Measurements from ENCODE around the gene JTB. TPM values are rescaled to one million over a fixed set of nuclear protein-coding genes. Genes with fewer than 3 reads are reported as not detected.
A peak's percentile ranks its signal among the peaks of the same experiment; 100 is the strongest.

The JTB gene
- total and polyA plus RNA-seq, 9 of the 15 experiments (the other 6 are each of a cell fraction or from before 2014, with no cell fraction given): 24.7 to 308 (median 151) TPM

DNA sequence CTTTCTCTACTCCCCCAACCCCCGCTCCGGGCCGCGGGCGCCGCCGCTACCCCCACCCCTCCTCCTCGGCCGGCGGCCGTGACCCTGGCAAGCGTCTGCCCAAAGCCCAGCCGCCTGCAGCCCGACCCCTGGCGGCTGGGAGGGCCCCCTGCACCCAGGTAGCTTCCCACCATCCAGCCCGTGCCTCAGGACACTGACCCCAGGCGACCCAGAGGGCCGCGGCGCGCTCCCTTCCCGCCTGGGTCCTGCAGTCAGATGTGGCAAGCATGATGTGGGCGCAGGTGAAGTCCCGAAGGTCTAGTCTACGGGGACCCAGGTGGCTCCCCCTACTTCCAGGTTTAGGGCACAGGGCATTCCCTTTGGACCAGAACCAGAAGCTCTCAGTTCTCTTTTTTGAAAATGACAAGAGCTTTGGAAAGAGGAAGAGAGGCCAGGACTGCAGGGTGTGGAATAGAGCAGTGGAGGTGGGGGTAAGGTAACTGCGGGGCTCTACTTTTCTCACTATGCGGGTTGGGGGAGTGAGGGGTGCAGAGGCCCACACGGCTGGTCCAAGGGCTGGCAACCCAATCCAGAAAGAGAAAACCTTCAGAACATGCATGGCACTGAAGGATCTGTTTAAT lies 30.7 kb downstream of the JTB start, which contains the start of gene DENND4B (continued):
- TF ChIP-seq HDAC3 (IDR thresholded peaks at IDR 0.05; ENCODE audit: borderline replicate concordance, partially characterized antibody) (peak; percentile 22), ZNF384 (IDR thresholded peaks at IDR 0.05; ENCODE audit: low read depth, low read length) (no peak), MAFG (tag; conservative IDR thresholded peaks at IDR 0.05) (no peak), PCBP1 (IDR thresholded peaks at IDR 0.05; ENCODE audit: low read depth, low read length, poor library complexity, severe bottlenecking) (peak; percentile 81), TARDBP (IDR thresholded peaks at IDR 0.05) (no peak), TBL1XR1 (IDR thresholded peaks at IDR 0.05; ENCODE audit: low read length in 2 of 2) (peak in 1 of 2 experiments; percentile 47; a peak in 1 of 4 replicates), MTA2 (IDR thresholded peaks at IDR 0.05; ENCODE audit: low read depth) (no peak), MCM5 (IDR thresholded peaks at IDR 0.05; ENCODE audit: low read depth) (no peak), FIP1L1 (IDR thresholded peaks at IDR 0.05; ENCODE audit: low read depth, low read length, poor library complexity, severe bottlenecking) (peak; percentile 78), NFIC (IDR thresholded peaks at IDR 0.05) (peak; percentile 56), MTA1 (IDR thresholded peaks at IDR 0.05; ENCODE audit: borderline replicate concordance) (peak; percentile 35; the same call in 1 of the 2 replicates), RBFOX2 (IDR thresholded peaks at IDR 0.05; ENCODE audit: low read depth, low read length) (peak; percentile 64), HDAC1 (IDR thresholded peaks at IDR 0.05) (peak in 1 of 2 experiments; percentile 47; a peak in 1 of 4 replicates), FOXP1 (CRISPR knock-in tag; IDR thresholded peaks at IDR 0.05) (no peak), ZBTB7A (IDR thresholded peaks at IDR 0.05; ENCODE audit: borderline replicate concordance, control insufficient read depth, low read depth, low read length) (peak; percentile 67; the same call in 1 of the 2 replicates)
- TF ChIP-seq, protein P1, sequence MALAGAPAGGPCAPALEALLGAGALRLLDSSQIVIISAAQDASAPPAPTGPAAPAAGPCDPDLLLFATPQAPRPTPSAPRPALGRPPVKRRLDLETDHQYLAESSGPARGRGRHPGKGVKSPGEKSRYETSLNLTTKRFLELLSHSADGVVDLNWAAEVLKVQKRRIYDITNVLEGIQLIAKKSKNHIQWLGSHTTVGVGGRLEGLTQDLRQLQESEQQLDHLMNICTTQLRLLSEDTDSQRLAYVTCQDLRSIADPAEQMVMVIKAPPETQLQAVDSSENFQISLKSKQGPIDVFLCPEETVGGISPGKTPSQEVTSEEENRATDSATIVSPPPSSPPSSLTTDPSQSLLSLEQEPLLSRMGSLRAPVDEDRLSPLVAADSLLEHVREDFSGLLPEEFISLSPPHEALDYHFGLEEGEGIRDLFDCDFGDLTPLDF (CRISPR knock-in tag; IDR thresholded peaks at IDR 0.05): no peak
- TF ChIP-seq, protein P2, sequence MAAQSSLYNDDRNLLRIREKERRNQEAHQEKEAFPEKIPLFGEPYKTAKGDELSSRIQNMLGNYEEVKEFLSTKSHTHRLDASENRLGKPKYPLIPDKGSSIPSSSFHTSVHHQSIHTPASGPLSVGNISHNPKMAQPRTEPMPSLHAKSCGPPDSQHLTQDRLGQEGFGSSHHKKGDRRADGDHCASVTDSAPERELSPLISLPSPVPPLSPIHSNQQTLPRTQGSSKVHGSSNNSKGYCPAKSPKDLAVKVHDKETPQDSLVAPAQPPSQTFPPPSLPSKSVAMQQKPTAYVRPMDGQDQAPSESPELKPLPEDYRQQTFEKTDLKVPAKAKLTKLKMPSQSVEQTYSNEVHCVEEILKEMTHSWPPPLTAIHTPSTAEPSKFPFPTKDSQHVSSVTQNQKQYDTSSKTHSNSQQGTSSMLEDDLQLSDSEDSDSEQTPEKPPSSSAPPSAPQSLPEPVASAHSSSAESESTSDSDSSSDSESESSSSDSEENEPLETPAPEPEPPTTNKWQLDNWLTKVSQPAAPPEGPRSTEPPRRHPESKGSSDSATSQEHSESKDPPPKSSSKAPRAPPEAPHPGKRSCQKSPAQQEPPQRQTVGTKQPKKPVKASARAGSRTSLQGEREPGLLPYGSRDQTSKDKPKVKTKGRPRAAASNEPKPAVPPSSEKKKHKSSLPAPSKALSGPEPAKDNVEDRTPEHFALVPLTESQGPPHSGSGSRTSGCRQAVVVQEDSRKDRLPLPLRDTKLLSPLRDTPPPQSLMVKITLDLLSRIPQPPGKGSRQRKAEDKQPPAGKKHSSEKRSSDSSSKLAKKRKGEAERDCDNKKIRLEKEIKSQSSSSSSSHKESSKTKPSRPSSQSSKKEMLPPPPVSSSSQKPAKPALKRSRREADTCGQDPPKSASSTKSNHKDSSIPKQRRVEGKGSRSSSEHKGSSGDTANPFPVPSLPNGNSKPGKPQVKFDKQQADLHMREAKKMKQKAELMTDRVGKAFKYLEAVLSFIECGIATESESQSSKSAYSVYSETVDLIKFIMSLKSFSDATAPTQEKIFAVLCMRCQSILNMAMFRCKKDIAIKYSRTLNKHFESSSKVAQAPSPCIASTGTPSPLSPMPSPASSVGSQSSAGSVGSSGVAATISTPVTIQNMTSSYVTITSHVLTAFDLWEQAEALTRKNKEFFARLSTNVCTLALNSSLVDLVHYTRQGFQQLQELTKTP (IDR thresholded peaks at IDR 0.05; ENCODE audit: low read depth in 1 of 2, partially characterized antibody in 2 of 2): peak in 1 of 2 experiments; percentile 22
- TF ChIP-seq, protein P3, sequence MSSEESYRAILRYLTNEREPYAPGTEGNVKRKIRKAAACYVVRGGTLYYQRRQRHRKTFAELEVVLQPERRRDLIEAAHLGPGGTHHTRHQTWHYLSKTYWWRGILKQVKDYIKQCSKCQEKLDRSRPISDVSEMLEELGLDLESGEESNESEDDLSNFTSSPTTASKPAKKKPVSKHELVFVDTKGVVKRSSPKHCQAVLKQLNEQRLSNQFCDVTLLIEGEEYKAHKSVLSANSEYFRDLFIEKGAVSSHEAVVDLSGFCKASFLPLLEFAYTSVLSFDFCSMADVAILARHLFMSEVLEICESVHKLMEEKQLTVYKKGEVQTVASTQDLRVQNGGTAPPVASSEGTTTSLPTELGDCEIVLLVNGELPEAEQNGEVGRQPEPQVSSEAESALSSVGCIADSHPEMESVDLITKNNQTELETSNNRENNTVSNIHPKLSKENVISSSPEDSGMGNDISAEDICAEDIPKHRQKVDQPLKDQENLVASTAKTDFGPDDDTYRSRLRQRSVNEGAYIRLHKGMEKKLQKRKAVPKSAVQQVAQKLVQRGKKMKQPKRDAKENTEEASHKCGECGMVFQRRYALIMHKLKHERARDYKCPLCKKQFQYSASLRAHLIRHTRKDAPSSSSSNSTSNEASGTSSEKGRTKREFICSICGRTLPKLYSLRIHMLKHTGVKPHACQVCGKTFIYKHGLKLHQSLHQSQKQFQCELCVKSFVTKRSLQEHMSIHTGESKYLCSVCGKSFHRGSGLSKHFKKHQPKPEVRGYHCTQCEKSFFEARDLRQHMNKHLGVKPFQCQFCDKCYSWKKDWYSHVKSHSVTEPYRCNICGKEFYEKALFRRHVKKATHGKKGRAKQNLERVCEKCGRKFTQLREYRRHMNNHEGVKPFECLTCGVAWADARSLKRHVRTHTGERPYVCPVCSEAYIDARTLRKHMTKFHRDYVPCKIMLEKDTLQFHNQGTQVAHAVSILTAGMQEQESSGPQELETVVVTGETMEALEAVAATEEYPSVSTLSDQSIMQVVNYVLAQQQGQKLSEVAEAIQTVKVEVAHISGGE (CRISPR knock-in tag; IDR thresholded peaks at IDR 0.05): peak in 1 of 3 experiments; percentile 48; a peak in 1 of 6 replicates
- TF ChIP-seq, protein P4, sequence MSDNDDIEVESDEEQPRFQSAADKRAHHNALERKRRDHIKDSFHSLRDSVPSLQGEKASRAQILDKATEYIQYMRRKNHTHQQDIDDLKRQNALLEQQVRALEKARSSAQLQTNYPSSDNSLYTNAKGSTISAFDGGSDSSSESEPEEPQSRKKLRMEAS (CRISPR knock-in tag; IDR thresholded peaks at IDR 0.05): peak; percentile 37; the same call in 1 of the 2 replicates
